OCI-LY7 (cell line): Measurements from ENCODE around the gene RNF11. TPM values are rescaled to one million over a fixed set of nuclear protein-coding genes. Genes with fewer than 3 reads are reported as not detected.

Experiments
- BruUV-seq: library from RNA; stranded (reverse); fragments of 400-500 nt; replicated peaks from 2 replicates; lab custom pipeline; 2021; lab: Mats Ljungman, UMichigan
- CTCF ChIA-PET: fragments of 300-600 bp; sonication (Branson Sonifier 250); formaldehyde crosslinking; loops from one replicate; lab custom pipeline; 2022; ENCODE audit warnings: antibody characterized with exemption; ENCODE audit not compliant: unreplicated experiment; lab: Charles Lee
- POLR2A ChIA-PET: fragments of 300-600 bp; sonication (Branson Sonifier 250); formaldehyde crosslinking; loops from one replicate; lab custom pipeline; 2022; ENCODE audit warnings: antibody characterized with exemption; lab: Charles Lee
- DNase-seq: peaks from one replicate; pipeline ENCODE4 v3.0.0-alpha.2; 2015; ENCODE audit warnings: low spot score
- H2AFZ ChIP-seq: fragments of 200-600 bp; sonication (generic), shearing (Covaris generic); 2 replicates; pipeline ENCODE4 v1.6.1; 2014; ENCODE audit warnings: mild to moderate bottlenecking, antibody characterized with exemption, low read length, moderate library complexity
- H3K27ac ChIP-seq: fragments of 200-600 bp; sonication (generic); 2 replicates; pipeline ENCODE4 v1.5.1; 2014; ENCODE audit warnings: mixed run types, low read depth, mild to moderate bottlenecking, moderate library complexity, low read length, inconsistent platforms; ENCODE audit not compliant: poor library complexity, severe bottlenecking
- H3K36me3 ChIP-seq: fragments of 200-600 bp; sonication (generic); 2 replicates; pipeline ENCODE4 v1.6.1; 2014; ENCODE audit warnings: mild to moderate bottlenecking, antibody characterized with exemption, low read length, moderate library complexity, mixed read lengths; ENCODE audit not compliant: insufficient read depth
- H3K4me1 ChIP-seq: fragments of 200-600 bp; sonication (generic); 2 replicates; pipeline ENCODE4 v1.5.1; 2014; ENCODE audit warnings: mild to moderate bottlenecking, low read length; ENCODE audit not compliant: insufficient read depth, poor library complexity, severe bottlenecking
- H3K4me2 ChIP-seq: fragments of 200-600 bp; sonication (generic); 2 replicates; pipeline ENCODE4 v1.6.1; 2014; ENCODE audit warnings: mild to moderate bottlenecking, low read length
- H3K4me3 ChIP-seq: fragments of 200-600 bp; sonication (generic); 2 replicates; pipeline ENCODE4 v1.5.1; 2014; ENCODE audit warnings: mild to moderate bottlenecking, low read depth, low read length; ENCODE audit not compliant: poor library complexity, severe bottlenecking
- H3K79me2 ChIP-seq: fragments of 200-600 bp; sonication (generic); 2 replicates; pipeline ENCODE4 v1.6.1; 2016; ENCODE audit warnings: low read depth, mild to moderate bottlenecking, low read length, moderate library complexity, mixed read lengths; ENCODE audit not compliant: insufficient read depth
- H3K9me2 ChIP-seq: fragments of 200-600 bp; sonication (generic); 2 replicates; pipeline ENCODE4 v1.6.1; 2016; ENCODE audit warnings: mild to moderate bottlenecking, low read length, mixed read lengths; ENCODE audit not compliant: insufficient read depth
- H3K9me3 ChIP-seq: fragments of 200-600 bp; sonication (generic); 2 replicates; pipeline ENCODE4 v1.6.1; 2014; ENCODE audit warnings: mild to moderate bottlenecking, mixed run types, low read length, mixed read lengths
- H4K20me1 ChIP-seq: fragments of 200-600 bp; sonication (generic); 2 replicates; pipeline ENCODE4 v1.6.1; 2014; ENCODE audit warnings: mild to moderate bottlenecking, antibody characterized with exemption, low read length, moderate library complexity, mixed read lengths; ENCODE audit not compliant: insufficient read depth
- EZH2phosphoT487 ChIP-seq: fragments of 200-600 bp; sonication (generic); IDR thresholded peaks from 2 replicates; pipeline ENCODE4 v1.6.1; 2018; ENCODE audit warnings: low read depth, borderline replicate concordance, mild to moderate bottlenecking, mixed run types, antibody characterized with exemption, low read length, moderate library complexity, mixed read lengths
- intact Hi-C: fragments of 100-400 bp; cut with micrococcal nuclease; formaldehyde crosslinking; loops from one replicate; pipeline ENCODE4 v1.10.0; 2022; ENCODE audit not compliant: unreplicated experiment
- total RNA-seq, 2 experiments: library from RNA; depleted of rRNA in 1 of 2; stranded (reverse); fragments of >200 nt in 1 of 2; shearing (Covaris generic) in 1 of 2; gene quantifications; 2 replicates each; pipeline ENCODE4 v1.2.3, GENCODE V29; 2014 to 2022
- TF ChIP-seq, protein P1 (sequence below): fragments of 200-600 bp; sonication (generic); conservative IDR thresholded peaks from 2 replicates; pipeline ENCODE4 v1.5.1; 2014; ENCODE audit warnings: mild to moderate bottlenecking, antibody characterized with exemption, low read length, moderate library complexity, mixed read lengths

Gene RNF11
- total RNA-seq, 2 experiments from 2014 or later = 1.5 to 4.8 TPM

DNA sequence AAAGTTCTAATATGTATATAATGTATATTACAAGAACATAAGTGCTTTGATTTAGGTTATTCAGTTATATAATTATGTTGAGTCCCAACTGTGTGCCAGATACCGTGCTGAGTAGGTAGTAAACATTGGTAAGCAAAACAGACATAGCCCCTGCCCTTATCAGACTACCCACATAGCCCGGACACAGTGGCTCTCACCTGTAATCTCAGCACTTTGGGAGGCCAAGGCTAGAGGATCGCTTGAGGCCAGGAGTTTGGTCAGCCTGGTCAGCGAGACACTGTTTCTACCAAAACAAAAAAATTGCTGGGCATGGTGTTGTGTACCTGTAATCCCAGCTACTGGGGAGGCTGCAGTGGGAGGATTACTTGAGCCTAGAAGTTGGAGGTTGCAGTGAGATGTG, 30.7 kb downstream of the RNF11 start:
- intact Hi-C loops = no loop called here
- no peak overlapping the region for H3K4me3 ChIP-seq
- H2AFZ ChIP-seq = no peak overlapping the region
- no peak for DNase-seq
- no peak overlapping the region for H3K4me2 ChIP-seq
- H3K79me2 ChIP-seq = no peaks in the 10 kb centered on the region
- H4K20me1 ChIP-seq = no peaks in the 10 kb centered on the region
- POLR2A ChIA-PET = interaction anchor here (0.6 to 0.7 kb wide), 3 partner anchors 147 to 794 kb away, joined by 3 read pairs; no protein-coding TSS in a partner anchor
- no TSS peak for BruUV-seq
- H3K4me1 ChIP-seq = no peaks in the 10 kb centered on the region
- H3K36me3 ChIP-seq = no peaks in the 10 kb centered on the region
- CTCF ChIA-PET = no interaction called here
- no peak overlapping the region for H3K27ac ChIP-seq
- no peaks in the 10 kb centered on the region for H3K9me3 ChIP-seq
- no peak for TF ChIP-seq EZH2phosphoT487
- H3K9me2 ChIP-seq = no peaks in the 10 kb centered on the region

DNA sequence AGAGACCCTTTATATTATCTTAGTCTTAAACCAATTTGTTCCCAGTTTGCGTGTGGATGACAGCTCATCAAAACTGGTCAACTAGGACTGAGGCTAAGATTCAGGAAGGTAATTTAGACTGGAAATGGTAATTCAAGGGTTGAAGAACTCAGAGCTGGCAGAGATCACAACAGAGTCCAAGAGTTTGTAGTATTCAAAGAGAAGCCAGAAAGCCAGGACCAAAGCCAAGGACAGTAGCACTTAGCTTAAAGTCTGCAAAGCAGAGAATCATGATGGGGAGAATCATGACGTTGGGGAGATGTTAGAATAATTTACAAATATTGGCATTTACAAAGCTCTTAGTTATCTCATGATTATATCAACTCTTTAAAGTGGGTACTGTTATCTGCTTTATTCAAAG, 32.6 kb downstream of the RNF11 start:
- DNase-seq = no peak
- H3K36me3 ChIP-seq = no peaks in the 10 kb centered on the region
- H3K9me2 ChIP-seq = no peaks in the 10 kb centered on the region
- no peak overlapping the region for H3K4me2 ChIP-seq
- ChIA-PET POLR2A (interaction anchor here (0.8 to 0.9 kb wide), 2 partner anchors 69 to 208 kb away, joined by 3 read pairs; no protein-coding TSS in a partner anchor), CTCF (no interaction called here)
- no peaks in the 10 kb centered on the region for H3K4me1 ChIP-seq
- H3K9me3 ChIP-seq = no peaks in the 10 kb centered on the region
- H3K79me2 ChIP-seq = no peaks in the 10 kb centered on the region
- no peak overlapping the region for H3K27ac ChIP-seq
- TF ChIP-seq EZH2phosphoT487 = no peak
- TF ChIP-seq, protein P1, sequence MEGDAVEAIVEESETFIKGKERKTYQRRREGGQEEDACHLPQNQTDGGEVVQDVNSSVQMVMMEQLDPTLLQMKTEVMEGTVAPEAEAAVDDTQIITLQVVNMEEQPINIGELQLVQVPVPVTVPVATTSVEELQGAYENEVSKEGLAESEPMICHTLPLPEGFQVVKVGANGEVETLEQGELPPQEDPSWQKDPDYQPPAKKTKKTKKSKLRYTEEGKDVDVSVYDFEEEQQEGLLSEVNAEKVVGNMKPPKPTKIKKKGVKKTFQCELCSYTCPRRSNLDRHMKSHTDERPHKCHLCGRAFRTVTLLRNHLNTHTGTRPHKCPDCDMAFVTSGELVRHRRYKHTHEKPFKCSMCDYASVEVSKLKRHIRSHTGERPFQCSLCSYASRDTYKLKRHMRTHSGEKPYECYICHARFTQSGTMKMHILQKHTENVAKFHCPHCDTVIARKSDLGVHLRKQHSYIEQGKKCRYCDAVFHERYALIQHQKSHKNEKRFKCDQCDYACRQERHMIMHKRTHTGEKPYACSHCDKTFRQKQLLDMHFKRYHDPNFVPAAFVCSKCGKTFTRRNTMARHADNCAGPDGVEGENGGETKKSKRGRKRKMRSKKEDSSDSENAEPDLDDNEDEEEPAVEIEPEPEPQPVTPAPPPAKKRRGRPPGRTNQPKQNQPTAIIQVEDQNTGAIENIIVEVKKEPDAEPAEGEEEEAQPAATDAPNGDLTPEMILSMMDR = no peak
- H2AFZ ChIP-seq = no peak overlapping the region
- H4K20me1 ChIP-seq = no peaks in the 10 kb centered on the region
- BruUV-seq = no TSS peak
- intact Hi-C loops = no loop called here
- no peak overlapping the region for H3K4me3 ChIP-seq

DNA sequence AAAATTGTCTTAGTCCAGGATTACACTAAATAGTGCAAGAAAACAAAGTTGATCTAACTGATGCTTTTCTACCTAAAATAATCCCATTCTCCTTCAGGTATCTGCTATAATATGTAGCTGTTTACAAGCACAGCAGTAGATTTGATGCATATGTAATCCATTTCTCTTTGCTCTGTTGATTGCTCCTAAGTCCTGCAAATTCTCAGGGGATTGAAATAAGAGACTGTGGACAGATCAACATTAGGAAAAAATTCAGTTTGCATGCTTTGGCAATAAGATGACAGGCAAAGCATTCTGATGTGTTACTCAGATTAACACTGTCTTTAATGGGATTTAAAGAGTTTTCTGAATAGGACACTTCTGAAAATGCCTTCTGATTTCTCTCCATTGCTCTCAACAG, 34.7 kb downstream of the RNF11 start:
- Histone ChIP-seq H3K9me2 (no peaks in the 10 kb centered on the region), H2AFZ (no peak overlapping the region), H4K20me1 (no peaks in the 10 kb centered on the region), H3K27ac (no peak overlapping the region), H3K36me3 (no peaks in the 10 kb centered on the region), H3K4me2 (no peak overlapping the region), H3K79me2 (no peaks in the 10 kb centered on the region), H3K9me3 (no peaks in the 10 kb centered on the region), H3K4me3 (no peak overlapping the region), H3K4me1 (no peaks in the 10 kb centered on the region)
- TF ChIP-seq EZH2phosphoT487 = no peak
- TF ChIP-seq, protein P1 = no peak
- ChIA-PET CTCF (no interaction called here), POLR2A (no interaction called here)
- DNase-seq = no peak
- no TSS peak for BruUV-seq
- intact Hi-C loops = no loop called here
